ENCODE results near the gene UNC5A.

Gene UNC5A

DNA sequence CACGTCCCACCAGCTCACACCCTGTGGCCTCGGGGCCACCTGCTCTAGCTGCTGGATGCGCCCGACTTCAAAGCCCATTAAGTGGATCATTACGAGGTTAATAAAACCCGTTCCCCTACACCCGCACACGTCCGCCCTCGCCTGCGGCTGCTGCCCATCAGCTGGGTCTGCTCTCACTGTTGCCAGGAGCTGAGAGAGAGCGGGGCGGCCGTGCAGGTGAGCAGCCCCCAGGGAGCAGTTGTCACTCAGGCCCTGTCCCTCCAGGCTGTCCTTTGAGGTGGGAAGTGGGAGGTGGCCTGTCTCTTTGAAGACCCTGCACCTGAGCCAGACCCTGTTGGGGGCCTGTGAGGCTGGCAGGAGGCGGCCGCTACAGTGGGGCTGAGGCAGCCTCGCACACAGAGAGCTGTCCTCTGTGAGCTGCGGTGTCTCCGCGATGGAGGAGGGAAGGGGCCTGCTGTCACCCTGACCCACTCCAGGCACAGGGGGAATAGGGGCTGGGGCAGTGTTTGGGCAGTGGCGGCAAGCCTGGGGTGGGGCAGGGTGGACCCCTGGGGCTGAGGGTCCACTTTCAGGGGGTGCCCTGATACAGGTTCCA, 12.8 kb upstream of the UNC5A start:
- POLR2A ChIA-PET = no interaction called here

DNA sequence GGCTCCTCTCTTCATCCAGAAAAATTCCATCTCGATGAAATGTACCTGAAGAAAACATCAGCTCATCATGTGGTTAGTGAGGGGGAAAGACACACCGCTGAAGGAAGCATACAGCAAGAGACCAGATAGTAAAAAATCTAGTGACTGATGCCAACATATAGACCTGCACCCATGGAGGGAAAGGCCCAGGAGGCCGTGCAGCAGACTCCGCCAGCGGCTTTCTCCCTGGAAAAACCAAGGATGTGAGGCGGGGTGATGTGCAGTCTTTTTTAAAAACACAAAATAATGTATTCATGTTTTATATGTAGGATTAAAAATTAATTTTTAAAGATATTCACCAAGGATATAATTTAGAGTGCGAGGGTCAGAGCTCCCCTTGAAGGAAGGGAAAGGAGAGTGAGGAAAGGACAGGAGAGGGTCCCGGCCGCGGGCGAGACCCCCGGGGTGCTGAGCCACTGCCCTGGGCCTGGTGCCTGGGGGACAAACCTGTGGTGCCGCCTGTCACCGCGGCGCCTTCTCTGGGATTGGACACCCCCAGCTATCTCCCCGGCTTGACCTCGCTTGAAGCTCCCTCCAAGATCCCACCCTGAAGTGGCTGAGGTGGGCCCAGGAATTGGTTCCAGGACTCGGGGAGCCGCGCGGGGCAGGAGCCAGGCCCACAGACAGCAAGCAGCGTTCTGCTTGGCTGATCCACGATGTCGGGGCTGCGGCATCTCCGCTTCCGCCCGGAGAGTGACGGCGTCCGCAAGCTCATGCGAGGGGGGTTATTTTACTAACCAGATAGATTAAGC, 12.1 kb upstream of the UNC5A start:
- 88% methylated on average over 20 of the region's 33 CpGs for WGBS (ENCODE audit: insufficient coverage)
- Histone ChIP-seq H3K4me3 (ENCODE audit: control insufficient read depth in 1 of 7, extremely low read depth in 1 of 7, insufficient read depth in 4 of 7, low read depth in 2 of 7, low read length in 6 of 7) (no peak overlapping the region), H3K27me3 (replicated peaks in 2 of 5; ENCODE audit: control insufficient read depth in 4 of 5, insufficient read depth in 5 of 5, low read length in 4 of 5) (peaks cover 0 to 76% (median 9%) of the 10 kb centered on the region in 5 experiments), H3K27ac (ENCODE audit: insufficient read depth in 1 of 2, low read depth in 1 of 2, low read length in 2 of 2, poor library complexity in 1 of 2, severe bottlenecking in 2 of 2) (no peak overlapping the region), H3K36me3 (ENCODE audit: control insufficient read depth in 4 of 4, insufficient read depth in 4 of 4, low read length in 3 of 4) (no peaks in the 10 kb centered on the region), H3K4me1 (ENCODE audit: control extremely low read depth in 1 of 4, control insufficient read depth in 4 of 4, insufficient read depth in 4 of 4, low read length in 3 of 4) (no peaks in the 10 kb centered on the region), H3K9me3 (ENCODE audit: control extremely low read depth in 1 of 5, control insufficient read depth in 4 of 5, insufficient read depth in 2 of 5, low read depth in 1 of 5, low read length in 4 of 5) (no peaks in the 10 kb centered on the region)
- DNase-seq = no peak
- CTCF ChIA-PET = no interaction called here
- POLR2A ChIA-PET = no interaction called here

More for the DNA sequence above, 12.8 kb upstream of the UNC5A start:
- Histone ChIP-seq H3K4me3 (ENCODE audit: control insufficient read depth in 1 of 7, extremely low read depth in 1 of 7, insufficient read depth in 4 of 7, low read depth in 2 of 7, low read length in 6 of 7) (no peak overlapping the region), H3K27me3 (replicated peaks in 2 of 5; ENCODE audit: control insufficient read depth in 4 of 5, insufficient read depth in 5 of 5, low read length in 4 of 5) (peaks cover 0 to 76% (median 9%) of the 10 kb centered on the region in 5 experiments), H3K4me1 (ENCODE audit: control extremely low read depth in 1 of 4, control insufficient read depth in 4 of 4, insufficient read depth in 4 of 4, low read length in 3 of 4) (no peaks in the 10 kb centered on the region), H3K27ac (ENCODE audit: insufficient read depth in 1 of 2, low read depth in 1 of 2, low read length in 2 of 2, poor library complexity in 1 of 2, severe bottlenecking in 2 of 2) (no peak overlapping the region), H3K36me3 (ENCODE audit: control insufficient read depth in 4 of 4, insufficient read depth in 4 of 4, low read length in 3 of 4) (no peaks in the 10 kb centered on the region), H3K9me3 (ENCODE audit: control extremely low read depth in 1 of 5, control insufficient read depth in 4 of 5, insufficient read depth in 2 of 5, low read depth in 1 of 5, low read length in 4 of 5) (no peaks in the 10 kb centered on the region)
- CTCF ChIA-PET = no interaction called here
- no peak for DNase-seq
- WGBS (ENCODE audit: insufficient coverage) = 66% methylated on average over 20 of the region's 21 CpGs

DNA sequence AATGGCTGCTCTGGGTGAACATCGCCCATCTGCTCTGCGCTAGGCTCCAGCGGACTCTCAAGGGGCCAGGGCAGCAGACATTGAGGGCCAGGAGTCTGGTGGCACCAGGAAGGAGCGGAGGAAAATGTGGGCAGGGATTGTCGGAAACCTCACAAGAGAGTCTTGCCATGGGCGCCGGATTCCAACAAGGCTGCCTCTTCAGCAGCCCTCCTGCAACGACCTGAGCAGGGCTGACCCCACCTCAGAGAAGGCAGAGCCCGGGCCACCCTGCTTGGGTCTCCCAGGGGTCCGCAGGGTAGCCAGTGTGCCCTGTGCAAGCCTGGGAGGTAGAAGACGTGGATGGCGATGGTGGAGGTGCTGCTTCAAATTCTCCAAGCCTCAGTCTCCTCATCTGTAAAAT, 11.4 kb upstream of the UNC5A start:
- H3K27me3 ChIP-seq (replicated peaks in 2 of 5; ENCODE audit: control insufficient read depth in 4 of 5, insufficient read depth in 5 of 5, low read length in 4 of 5) = peaks cover 0 to 76% (median 7%) of the 10 kb centered on the region in 5 experiments
- H3K4me1 ChIP-seq (ENCODE audit: control extremely low read depth in 1 of 4, control insufficient read depth in 4 of 4, insufficient read depth in 4 of 4, low read length in 3 of 4) = no peaks in the 10 kb centered on the region
- no peaks in the 10 kb centered on the region for H3K36me3 ChIP-seq (ENCODE audit: control insufficient read depth in 4 of 4, insufficient read depth in 4 of 4, low read length in 3 of 4)
- WGBS (ENCODE audit: insufficient coverage) = 93% methylated on average over 10 of the region's 12 CpGs
- DNase-seq = no peak
- ChIA-PET CTCF (no interaction called here), POLR2A (no interaction called here)
- H3K27ac ChIP-seq (ENCODE audit: insufficient read depth in 1 of 2, low read depth in 1 of 2, low read length in 2 of 2, poor library complexity in 1 of 2, severe bottlenecking in 2 of 2) = no peak overlapping the region
- no peaks in the 10 kb centered on the region for H3K9me3 ChIP-seq (ENCODE audit: control extremely low read depth in 1 of 5, control insufficient read depth in 4 of 5, insufficient read depth in 2 of 5, low read depth in 1 of 5, low read length in 4 of 5)
- no peak overlapping the region for H3K4me3 ChIP-seq (ENCODE audit: control insufficient read depth in 1 of 7, extremely low read depth in 1 of 7, insufficient read depth in 4 of 7, low read depth in 2 of 7, low read length in 6 of 7)

DNA sequence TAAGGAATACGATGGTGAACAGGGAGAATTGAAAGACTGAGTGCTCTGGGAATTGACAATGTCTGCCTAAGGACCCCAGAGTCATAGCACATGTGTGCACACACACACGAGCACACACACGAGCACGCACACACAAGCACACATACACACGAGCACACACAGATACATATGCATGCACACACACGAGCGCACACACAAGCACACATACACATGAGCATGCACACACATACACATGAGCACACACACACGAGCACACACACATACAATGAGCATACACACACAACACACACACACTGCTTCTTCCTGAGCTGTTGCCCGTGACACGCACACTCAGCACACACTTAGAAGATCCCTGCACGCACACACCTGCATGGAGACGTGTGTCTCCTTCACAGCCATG, 10.9 kb upstream of the UNC5A start:
- Histone ChIP-seq H3K27me3 (replicated peaks in 2 of 5; ENCODE audit: control insufficient read depth in 4 of 5, insufficient read depth in 5 of 5, low read length in 4 of 5) (peaks cover 0 to 76% (median 11%) of the 10 kb centered on the region in 5 experiments), H3K4me3 (ENCODE audit: control insufficient read depth in 1 of 7, extremely low read depth in 1 of 7, insufficient read depth in 4 of 7, low read depth in 2 of 7, low read length in 6 of 7) (no peak overlapping the region), H3K36me3 (ENCODE audit: control insufficient read depth in 4 of 4, insufficient read depth in 4 of 4, low read length in 3 of 4) (no peaks in the 10 kb centered on the region), H3K9me3 (ENCODE audit: control extremely low read depth in 1 of 5, control insufficient read depth in 4 of 5, insufficient read depth in 2 of 5, low read depth in 1 of 5, low read length in 4 of 5) (no peaks in the 10 kb centered on the region), H3K4me1 (ENCODE audit: control extremely low read depth in 1 of 4, control insufficient read depth in 4 of 4, insufficient read depth in 4 of 4, low read length in 3 of 4) (no peaks in the 10 kb centered on the region), H3K27ac (ENCODE audit: insufficient read depth in 1 of 2, low read depth in 1 of 2, low read length in 2 of 2, poor library complexity in 1 of 2, severe bottlenecking in 2 of 2) (no peak overlapping the region)
- no peak for DNase-seq
- POLR2A ChIA-PET = no interaction called here
- CTCF ChIA-PET = no interaction called here
- WGBS (ENCODE audit: insufficient coverage) = 93% methylated on average over 7 of the region's 12 CpGs

DNA sequence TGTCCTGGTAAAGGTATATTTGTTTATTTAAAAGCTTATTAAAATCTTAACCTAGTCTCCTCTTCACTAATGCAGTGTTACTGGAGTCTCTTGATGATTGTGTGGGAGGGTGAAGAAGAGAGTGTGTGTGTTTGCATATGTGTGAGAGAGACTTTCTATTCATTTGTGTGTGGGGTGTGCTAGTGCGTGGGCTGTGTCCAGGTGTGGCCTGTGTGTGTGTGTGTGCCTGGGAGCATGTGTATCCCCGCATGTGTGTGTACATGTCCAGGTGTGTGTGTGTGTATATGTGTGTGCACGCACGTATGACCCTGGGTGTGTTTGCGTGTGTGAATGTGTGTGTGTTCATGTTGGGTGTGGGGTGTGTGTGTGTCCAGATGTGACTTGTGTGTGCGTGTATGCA, 10.3 kb upstream of the UNC5A start:
- H3K9me3 ChIP-seq (ENCODE audit: control extremely low read depth in 1 of 5, control insufficient read depth in 4 of 5, insufficient read depth in 2 of 5, low read depth in 1 of 5, low read length in 4 of 5) = no peaks in the 10 kb centered on the region
- H3K36me3 ChIP-seq (ENCODE audit: control insufficient read depth in 4 of 4, insufficient read depth in 4 of 4, low read length in 3 of 4) = no peaks in the 10 kb centered on the region
- DNase-seq = no peak
- 95% methylated on average over 6 of the region's 6 CpGs for WGBS (ENCODE audit: insufficient coverage)
- POLR2A ChIA-PET = no interaction called here
- no peak overlapping the region for H3K4me3 ChIP-seq (ENCODE audit: control insufficient read depth in 1 of 7, extremely low read depth in 1 of 7, insufficient read depth in 4 of 7, low read depth in 2 of 7, low read length in 6 of 7)
- H3K27ac ChIP-seq (ENCODE audit: insufficient read depth in 1 of 2, low read depth in 1 of 2, low read length in 2 of 2, poor library complexity in 1 of 2, severe bottlenecking in 2 of 2) = no peak overlapping the region
- CTCF ChIA-PET = no interaction called here
- H3K27me3 ChIP-seq (replicated peaks in 2 of 5; ENCODE audit: control insufficient read depth in 4 of 5, insufficient read depth in 5 of 5, low read length in 4 of 5) = peaks cover 0 to 76% (median 12%) of the 10 kb centered on the region in 5 experiments
- H3K4me1 ChIP-seq (ENCODE audit: control extremely low read depth in 1 of 4, control insufficient read depth in 4 of 4, insufficient read depth in 4 of 4, low read length in 3 of 4) = no peaks in the 10 kb centered on the region

DNA sequence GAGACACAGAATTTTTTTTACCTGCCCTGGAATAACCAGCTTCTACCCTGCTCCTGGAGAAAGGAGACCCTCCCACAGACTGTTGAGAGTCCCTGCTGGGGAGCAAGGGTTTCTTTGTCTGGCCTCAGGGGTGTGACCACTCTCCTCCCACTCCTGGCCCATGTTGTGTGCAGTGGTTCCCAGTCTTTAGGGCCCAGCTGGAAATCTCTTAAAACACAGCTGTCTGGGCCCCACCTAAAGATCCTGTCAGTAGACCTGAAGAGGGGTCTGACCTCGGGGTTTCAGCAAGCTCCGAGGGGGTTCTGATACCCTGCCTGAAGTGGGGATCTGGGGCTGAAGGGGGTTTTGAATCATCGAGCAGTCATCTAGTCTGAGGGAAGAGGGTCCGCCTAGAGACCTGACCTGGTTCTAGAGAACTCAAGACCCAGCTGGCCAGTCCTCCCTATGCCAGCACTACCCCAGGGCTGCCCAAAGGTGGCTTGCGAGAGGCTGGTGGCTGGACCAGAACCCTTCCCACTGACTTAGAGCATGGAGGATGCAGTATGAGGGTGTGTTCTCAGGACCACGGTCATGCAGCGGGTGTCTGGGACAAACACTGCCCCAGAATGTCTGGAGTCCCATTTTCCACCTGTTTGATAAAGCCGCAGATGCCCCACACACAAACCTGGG, 8.1 kb upstream of the UNC5A start:
- H3K4me3 ChIP-seq (ENCODE audit: control insufficient read depth in 1 of 7, extremely low read depth in 1 of 7, insufficient read depth in 4 of 7, low read depth in 2 of 7, low read length in 6 of 7) = no peak overlapping the region
- H3K9me3 ChIP-seq (ENCODE audit: control extremely low read depth in 1 of 5, control insufficient read depth in 4 of 5, insufficient read depth in 2 of 5, low read depth in 1 of 5, low read length in 4 of 5) = no peaks in the 10 kb centered on the region
- no peak overlapping the region for H3K27ac ChIP-seq (ENCODE audit: insufficient read depth in 1 of 2, low read depth in 1 of 2, low read length in 2 of 2, poor library complexity in 1 of 2, severe bottlenecking in 2 of 2)
- no peaks in the 10 kb centered on the region for H3K4me1 ChIP-seq (ENCODE audit: control extremely low read depth in 1 of 4, control insufficient read depth in 4 of 4, insufficient read depth in 4 of 4, low read length in 3 of 4)
- ChIA-PET CTCF (interaction anchor here (0.7 kb wide), 1 partner anchor 132 kb away, joined by 3 read pairs; no protein-coding TSS in a partner anchor), POLR2A (no interaction called here)
- peaks cover 0 to 73% (median 12%) of the 10 kb centered on the region in 5 experiments for H3K27me3 ChIP-seq (replicated peaks in 2 of 5; ENCODE audit: control insufficient read depth in 4 of 5, insufficient read depth in 5 of 5, low read length in 4 of 5)
- H3K36me3 ChIP-seq (ENCODE audit: control insufficient read depth in 4 of 4, insufficient read depth in 4 of 4, low read length in 3 of 4) = no peaks in the 10 kb centered on the region
- no peak for DNase-seq
- WGBS (ENCODE audit: insufficient coverage) = 92% methylated on average over 7 of the region's 8 CpGs
